ENCODE data around the gene NRSN2.

Gene NRSN2

GRCh38 chr20:401682-402495 is 55.0 kb downstream of the NRSN2 start:
- Mint-ChIP-seq H3K27ac (peak overlapping the region; percentile 22), H3K4me1 (peaks cover 13% of the 10 kb centered on the region), H3K27me3 (no peaks in the 10 kb centered on the region), H3K9me3 (no peaks in the 10 kb centered on the region), H3K36me3 (ENCODE audit: low read depth) (peaks cover 11% of the 10 kb centered on the region), H3K4me3 (no peak overlapping the region)
- no peak for DNase-seq
- peak; percentile 41 for ATAC-seq

- no peak overlapping the region for H3K27ac Mint-ChIP-seq
- no peak overlapping the region for H3K4me3 Mint-ChIP-seq
- H3K27me3 Mint-ChIP-seq = no peaks in the 10 kb centered on the region
- no peaks in the 10 kb centered on the region for H3K9me3 Mint-ChIP-seq
- no peak for DNase-seq
- peaks cover 8% of the 10 kb centered on the region for H3K36me3 Mint-ChIP-seq (ENCODE audit: low read depth)
- no peak for ATAC-seq
- H3K4me1 Mint-ChIP-seq = peaks cover 19% of the 10 kb centered on the region
Measured at GRCh38 chr20:402496-402885, 55.6 kb downstream of the NRSN2 start.

- Mint-ChIP-seq H3K36me3 (ENCODE audit: low read depth) (peaks cover 2% of the 10 kb centered on the region), H3K9me3 (no peaks in the 10 kb centered on the region), H3K27me3 (no peaks in the 10 kb centered on the region), H3K4me3 (no peak overlapping the region), H3K27ac (no peak overlapping the region), H3K4me1 (peaks cover 20% of the 10 kb centered on the region)
- DNase-seq = no peak
- no peak for ATAC-seq
Measured at GRCh38 chr20:402898-403581, 56.1 kb downstream of the NRSN2 start.

- Mint-ChIP-seq H3K27ac (no peak overlapping the region), H3K4me3 (no peak overlapping the region), H3K9me3 (no peaks in the 10 kb centered on the region), H3K4me1 (peaks cover 20% of the 10 kb centered on the region), H3K36me3 (ENCODE audit: low read depth) (no peaks in the 10 kb centered on the region), H3K27me3 (no peaks in the 10 kb centered on the region)
- DNase-seq = no peak
- ATAC-seq = no peak
Measured at GRCh38 chr20:403582-403957, 56.7 kb downstream of the NRSN2 start.

GRCh38 chr20:404088-404487 is 57.2 kb downstream of the NRSN2 start:
- ATAC-seq (no peak), DNase-seq (no peak)
- peaks cover 3% of the 10 kb centered on the region for H3K36me3 Mint-ChIP-seq (ENCODE audit: low read depth)
- peaks cover 22% of the 10 kb centered on the region for H3K4me1 Mint-ChIP-seq
- no peaks in the 10 kb centered on the region for H3K27me3 Mint-ChIP-seq
- no peak overlapping the region for H3K27ac Mint-ChIP-seq
- no peak overlapping the region for H3K4me3 Mint-ChIP-seq
- no peaks in the 10 kb centered on the region for H3K9me3 Mint-ChIP-seq

All from activated naive CD8-positive, alpha-beta T cell treated with anti-CD3 and anti-CD28 coated beads, Interleukin-2, amount 50 U/mL, for 24 hours (primary cell).